NCI-H748 (cell line): ENCODE measurements around the gene EMX2.
A peak's percentile ranks its signal among the peaks of the same experiment; 100 is the strongest.

Source experiments
- DNase-seq: peaks from one replicate; lab custom pipeline; 2025; ENCODE audit not compliant: unreplicated experiment; lab: John Stamatoyannopoulos, UW

Gene EMX2

GRCh38 chr10:117531371-117532002 lies 11.1 kb upstream of the EMX2 start:
- DNase-seq, result no peak

GRCh38 chr10:117532003-117532385 lies 10.6 kb upstream of the EMX2 start:
- DNase-seq, result no peak

GRCh38 chr10:117532451-117533107 lies 10.0 kb upstream of the EMX2 start:
- no peak for DNase-seq

GRCh38 chr10:117533507-117534281 lies 8.9 kb upstream of the EMX2 start:
- DNase-seq, result peak; percentile 36

- DNase-seq, result peak; percentile 90
Observed at GRCh38 chr10:117534321-117535297, 7.9 kb upstream of the EMX2 start.

GRCh38 chr10:117535298-117536071 lies 7.1 kb upstream of the EMX2 start:
- DNase-seq, result peak; percentile 29

GRCh38 chr10:117536072-117536865 lies 6.3 kb upstream of the EMX2 start:
- no peak for DNase-seq

- DNase-seq, result no peak
Observed at GRCh38 chr10:117536866-117537435, 5.6 kb upstream of the EMX2 start.

GRCh38 chr10:117537436-117537903 lies 5.1 kb upstream of the EMX2 start:
- no peak for DNase-seq

- no peak for DNase-seq
Observed at GRCh38 chr10:117537904-117538524, 4.5 kb upstream of the EMX2 start.

- no peak for DNase-seq
Observed at GRCh38 chr10:117539361-117539773, 3.2 kb upstream of the EMX2 start.

GRCh38 chr10:117539903-117540639 lies 2.5 kb upstream of the EMX2 start:
- no peak for DNase-seq

GRCh38 chr10:117540640-117541404 lies 1.7 kb upstream of the EMX2 start:
- no peak for DNase-seq

- no peak for DNase-seq
Observed at GRCh38 chr10:117541405-117541908, 1.1 kb upstream of the EMX2 start.

GRCh38 chr10:117541909-117542705 lies 439 bp upstream of the EMX2 start:
- peak; percentile 52 for DNase-seq
